HepG2 (cell line): ENCODE results near the gene PIP5KL1.

Experiments used
- ATF6 ChIP-seq: sonication (generic); formaldehyde crosslinking; conservative IDR thresholded peaks from 2 replicates; pipeline ENCODE4 v1.4.0; 2020; ENCODE audit warnings: missing genetic modification reagents
- CTCF ChIP-seq: sonication (generic); formaldehyde crosslinking; IDR thresholded peaks from 2 replicates; pipeline ENCODE4 v1.5.0; 2020; ENCODE audit warnings: mild to moderate bottlenecking, missing genetic modification reagents, moderate library complexity

- TF ChIP-seq CTCF (no peak), ATF6 (CRISPR knock-in tag) (no peak)
Observed at GRCh38 chr9:127941961-127942215, 11.3 kb upstream of the PIP5KL1 start.
